ENCODE results near the gene KIF26B. TPM values are rescaled to one million over a fixed set of nuclear protein-coding genes. Genes with fewer than 3 reads are reported as not detected.

The KIF26B gene
- polyA plus RNA-seq, 1 donor (not counting 4 experiments of a cell fraction or from before 2014, with no cell fraction given) = 0.58 TPM

- H3K9me1 ChIP-seq (ENCODE audit: control insufficient read depth, extremely low read depth, insufficient read depth, low read length) = no peaks in the 10 kb centered on the region
- no peak overlapping the region for H3K4me2 ChIP-seq (ENCODE audit: control insufficient read depth, extremely low read depth, insufficient read depth, low read depth, low read length)
- H3K79me2 ChIP-seq (ENCODE audit: control insufficient read depth, insufficient read depth, low read length) = no peaks in the 10 kb centered on the region
- H3K9me3 ChIP-seq (ENCODE audit: control insufficient read depth, low read depth, low read length) = no peaks in the 10 kb centered on the region
- TF ChIP-seq CTCF (optimal IDR thresholded peaks at IDR 0.05 in 1 of 3, IDR thresholded peaks at IDR 0.05 in 1 of 3, conservative IDR thresholded peaks at IDR 0.05 in 1 of 3; ENCODE audit: extremely low read depth in 1 of 3, insufficient read depth in 2 of 3, low read length in 3 of 3) = no peak
- no peak for TF ChIP-seq EZH2 (IDR thresholded peaks at IDR 0.05; ENCODE audit: low read length)
- H3K27ac ChIP-seq (ENCODE audit: control insufficient read depth, insufficient read depth, low read length) = no peak overlapping the region
- H4K20me1 ChIP-seq (ENCODE audit: control insufficient read depth, extremely low read depth, insufficient read depth, low read length) = no peaks in the 10 kb centered on the region
- DNase-seq (ENCODE audit: low read depth, low spot score) (no peak), FAIRE-seq (no peak)
- H2AFZ ChIP-seq (ENCODE audit: control insufficient read depth, low read length) = no peak overlapping the region
- H3K36me3 ChIP-seq (ENCODE audit: control insufficient read depth in 2 of 2, extremely low read depth in 1 of 2, insufficient read depth in 2 of 2, low read length in 2 of 2) = no peaks in the 10 kb centered on the region
- H3K27me3 ChIP-seq (ENCODE audit: control insufficient read depth, extremely low read depth, insufficient read depth, low read length) = no peaks in the 10 kb centered on the region
- H3K9ac ChIP-seq (ENCODE audit: control insufficient read depth, extremely low read depth, insufficient read depth, low read length) = no peak overlapping the region
- H3K4me3 ChIP-seq (ENCODE audit: control insufficient read depth in 2 of 3, extremely low read depth in 1 of 3, insufficient read depth in 2 of 3, low read depth in 1 of 3, low read length in 3 of 3) = no peak overlapping the region
- no peaks in the 10 kb centered on the region for H3K4me1 ChIP-seq (ENCODE audit: control insufficient read depth, extremely low read depth, insufficient read depth, low read length)
- dilution Hi-C loops (cut with MboI; ENCODE audit: extremely low pct_ligation_motif_present, low sequenced_read_pairs) = no loop called here
Observed at GRCh38 chr1:245692318-245692717, 537.5 kb downstream of the KIF26B start.

DNA sequence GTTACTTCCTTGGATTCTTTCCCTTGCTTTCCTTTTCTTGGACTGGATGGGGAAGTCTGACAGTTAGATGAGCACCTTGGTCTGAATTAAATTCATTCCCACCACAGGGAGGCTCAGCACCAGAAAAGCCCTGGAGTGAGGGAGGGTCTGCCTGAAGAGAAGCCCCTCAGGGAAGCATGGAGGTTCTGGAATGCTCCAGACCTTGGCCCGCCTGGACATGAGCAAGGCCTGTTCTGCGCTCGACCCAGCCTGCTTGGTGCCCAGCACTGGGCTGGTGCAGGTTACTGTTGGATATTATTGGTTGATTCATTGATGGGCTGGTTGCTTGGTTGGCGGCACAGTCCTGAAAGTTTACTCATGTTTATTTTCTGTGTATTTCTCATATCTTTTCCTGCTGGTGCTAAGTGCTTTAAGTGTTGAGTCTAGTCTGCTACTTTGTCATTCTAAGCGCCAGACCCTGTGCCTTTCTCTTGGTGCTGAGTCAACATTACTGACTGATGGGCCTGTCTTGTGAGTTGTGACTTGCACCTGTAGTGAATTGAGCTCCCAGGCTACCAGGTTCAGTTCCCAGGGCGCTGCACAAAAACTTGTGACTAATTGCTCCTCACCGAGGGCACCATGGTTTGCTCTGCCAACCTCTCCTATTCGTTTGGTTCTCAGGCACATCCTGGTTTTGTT lies 538.5 kb downstream of the KIF26B start:
- Histone ChIP-seq H3K27me3 (ENCODE audit: control insufficient read depth, extremely low read depth, insufficient read depth, low read length) (no peaks in the 10 kb centered on the region), H3K27ac (ENCODE audit: control insufficient read depth, insufficient read depth, low read length) (no peak overlapping the region), H3K79me2 (ENCODE audit: control insufficient read depth, insufficient read depth, low read length) (no peaks in the 10 kb centered on the region), H3K9me1 (ENCODE audit: control insufficient read depth, extremely low read depth, insufficient read depth, low read length) (no peaks in the 10 kb centered on the region), H2AFZ (ENCODE audit: control insufficient read depth, low read length) (no peak overlapping the region), H3K4me3 (ENCODE audit: control insufficient read depth in 2 of 3, extremely low read depth in 1 of 3, insufficient read depth in 2 of 3, low read depth in 1 of 3, low read length in 3 of 3) (no peak overlapping the region), H3K4me2 (ENCODE audit: control insufficient read depth, extremely low read depth, insufficient read depth, low read depth, low read length) (no peak overlapping the region), H3K36me3 (ENCODE audit: control insufficient read depth in 2 of 2, extremely low read depth in 1 of 2, insufficient read depth in 2 of 2, low read length in 2 of 2) (no peaks in the 10 kb centered on the region), H4K20me1 (ENCODE audit: control insufficient read depth, extremely low read depth, insufficient read depth, low read length) (no peaks in the 10 kb centered on the region), H3K9ac (ENCODE audit: control insufficient read depth, extremely low read depth, insufficient read depth, low read length) (no peak overlapping the region), H3K9me3 (ENCODE audit: control insufficient read depth, low read depth, low read length) (no peaks in the 10 kb centered on the region), H3K4me1 (ENCODE audit: control insufficient read depth, extremely low read depth, insufficient read depth, low read length) (no peaks in the 10 kb centered on the region)
- FAIRE-seq (no peak), DNase-seq (ENCODE audit: low read depth, low spot score) (no peak)
- dilution Hi-C loops (cut with MboI; ENCODE audit: extremely low pct_ligation_motif_present, low sequenced_read_pairs) = no loop called here
- TF ChIP-seq CTCF (optimal IDR thresholded peaks at IDR 0.05 in 1 of 3, IDR thresholded peaks at IDR 0.05 in 1 of 3, conservative IDR thresholded peaks at IDR 0.05 in 1 of 3; ENCODE audit: extremely low read depth in 1 of 3, insufficient read depth in 2 of 3, low read length in 3 of 3) (no peak), EZH2 (IDR thresholded peaks at IDR 0.05; ENCODE audit: low read length) (no peak)
